HG02884 (cell line): ENCODE data around the gene NCKAP5.

Experiments
- ATAC-seq: cut with Tn5 transposase; IDR thresholded peaks from one replicate; pipeline ENCODE4 v1.9.1; 2021; ENCODE audit warnings: mild to moderate bottlenecking, moderate library complexity; ENCODE audit not compliant: unreplicated experiment

Gene NCKAP5

GRCh38 chr2:133409581-133410285, 158.5 kb downstream of the NCKAP5 start:
- no peak for ATAC-seq

GRCh38 chr2:133408671-133409070, 159.6 kb downstream of the NCKAP5 start:
- no peak for ATAC-seq

GRCh38 chr2:133407341-133407740, 160.9 kb downstream of the NCKAP5 start:
- ATAC-seq, result no peak

DNA sequence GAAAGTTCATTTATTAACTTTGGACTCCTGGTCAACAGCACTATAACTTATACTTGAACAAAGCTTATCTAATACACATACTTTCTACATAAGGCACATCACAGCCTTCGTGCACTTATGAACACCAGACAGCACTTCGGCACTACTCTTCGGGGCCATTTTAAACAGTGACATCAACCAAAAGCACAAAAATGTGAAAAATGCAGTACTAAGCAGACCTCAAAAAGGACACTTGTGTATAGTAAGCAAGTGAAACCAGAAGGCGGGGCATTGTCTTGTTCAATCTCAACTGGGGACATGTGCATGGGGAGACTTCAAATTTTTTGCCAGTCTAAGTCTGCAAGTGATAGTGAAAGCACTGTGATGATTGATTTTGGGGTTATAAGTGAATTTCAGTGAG, 163.0 kb downstream of the NCKAP5 start:
- ATAC-seq, result no peak

- ATAC-seq, result no peak
Observed at GRCh38 chr2:133400411-133400810, 167.9 kb downstream of the NCKAP5 start.

GRCh38 chr2:133393895-133394294, 174.4 kb downstream of the NCKAP5 start:
- no peak for ATAC-seq

DNA sequence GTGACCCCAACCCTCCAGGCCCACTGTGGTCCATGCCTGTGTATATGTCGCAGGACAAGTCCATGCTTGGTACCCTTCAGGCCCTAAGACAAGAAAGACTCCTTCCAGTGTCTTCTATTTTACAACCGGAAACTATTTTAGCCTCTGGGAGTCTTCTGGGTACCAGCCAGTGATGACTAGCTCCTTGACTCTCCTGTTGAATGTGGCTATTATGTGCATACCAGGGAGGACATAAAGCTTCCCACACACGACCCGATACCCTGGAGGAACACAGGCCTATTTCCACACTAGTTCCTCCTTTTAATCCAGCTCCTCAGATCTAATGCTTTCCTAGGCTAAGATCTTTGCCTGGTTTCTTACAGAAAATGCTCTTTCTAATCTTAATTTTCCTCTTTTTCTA, 178.1 kb downstream of the NCKAP5 start:
- no peak for ATAC-seq

- no peak for ATAC-seq
Observed at GRCh38 chr2:133389569-133389968, 178.7 kb downstream of the NCKAP5 start.

DNA sequence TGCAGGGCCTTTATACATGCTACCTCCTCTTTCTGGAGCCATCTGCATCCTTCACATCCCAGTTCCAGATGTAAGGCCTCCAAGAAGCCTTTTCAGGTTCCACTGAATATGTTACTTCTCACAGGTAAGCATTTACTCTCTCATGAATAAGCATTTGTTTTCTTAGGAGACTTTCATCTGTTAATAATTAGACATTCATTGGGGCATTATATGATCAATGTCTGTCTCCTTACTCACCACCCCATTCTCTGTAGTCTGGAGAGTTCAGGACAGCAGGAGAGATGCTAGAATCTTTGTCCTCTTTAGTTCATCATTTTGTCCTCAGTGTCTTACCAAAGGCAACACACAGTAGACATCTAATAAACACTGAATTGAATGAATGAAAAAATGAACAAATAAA, 185.7 kb downstream of the NCKAP5 start:
- ATAC-seq, result no peak

DNA sequence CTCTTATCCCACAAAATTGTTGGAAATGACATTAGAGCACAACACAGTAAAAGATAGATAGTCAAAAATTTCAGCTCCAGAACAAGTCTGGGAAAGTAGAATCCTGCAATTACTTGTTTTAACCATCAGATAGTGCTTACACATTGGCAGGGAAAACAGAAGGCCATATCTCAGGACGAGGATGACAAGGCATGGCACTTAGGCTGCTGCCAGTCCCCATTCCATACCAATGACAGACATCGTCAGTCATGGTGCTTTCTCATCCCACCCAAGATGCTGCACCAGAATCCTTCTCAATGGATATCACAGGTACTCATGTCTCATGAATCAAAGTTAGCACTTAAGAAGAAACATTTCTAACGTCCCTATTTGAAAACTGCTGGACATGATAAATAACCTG, 187.3 kb downstream of the NCKAP5 start:
- ATAC-seq, result no peak

DNA sequence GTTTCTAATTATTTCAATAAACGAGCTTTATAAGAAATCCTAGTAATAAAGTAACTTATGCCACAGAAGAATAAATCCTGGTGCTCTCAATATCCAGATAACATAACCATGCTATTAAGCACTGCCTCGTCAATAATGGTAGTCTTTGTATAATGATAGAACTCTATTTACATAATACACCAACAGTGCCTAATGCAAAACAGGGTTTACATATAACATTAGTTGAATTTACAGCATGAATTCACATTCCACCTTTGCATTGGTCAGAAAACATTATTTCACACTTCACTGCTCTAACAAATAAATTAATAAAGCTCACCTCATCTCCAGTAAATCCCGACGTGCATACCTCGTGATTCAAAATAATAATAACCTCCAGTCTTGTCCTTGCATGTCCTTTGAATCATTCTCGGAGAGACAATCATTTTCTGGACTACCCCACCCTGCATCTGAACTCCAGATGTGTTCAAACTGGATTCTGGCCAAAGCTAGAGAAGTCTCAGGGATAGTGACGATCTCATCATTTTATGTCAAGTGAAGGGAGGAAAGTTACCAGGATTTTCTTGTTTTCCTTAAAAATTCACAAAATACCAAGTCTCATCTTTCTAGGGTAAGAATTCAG, 189.2 kb downstream of the NCKAP5 start:
- ATAC-seq, result no peak

DNA sequence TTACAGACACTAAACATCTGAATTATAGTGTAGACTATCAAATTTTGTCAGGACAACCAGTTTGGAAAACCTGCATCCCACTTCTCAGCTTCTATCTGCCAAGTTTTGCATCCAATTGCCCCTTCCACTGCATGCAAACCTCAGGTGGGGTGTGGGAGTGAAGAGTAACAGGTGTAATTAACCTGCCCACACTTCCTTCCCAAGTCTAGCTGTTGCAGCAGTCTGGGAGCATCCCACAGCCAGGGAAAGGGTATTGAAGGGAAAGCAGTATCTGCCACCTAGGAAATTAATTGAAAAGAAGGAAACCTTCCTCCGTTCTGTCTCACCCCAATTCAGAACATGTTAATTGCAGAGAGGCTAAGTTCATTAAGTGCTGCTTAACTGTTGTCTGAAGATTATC, 189.9 kb downstream of the NCKAP5 start:
- ATAC-seq, result no peak

GRCh38 chr2:133377599-133377998, 190.7 kb downstream of the NCKAP5 start:
- no peak for ATAC-seq

DNA sequence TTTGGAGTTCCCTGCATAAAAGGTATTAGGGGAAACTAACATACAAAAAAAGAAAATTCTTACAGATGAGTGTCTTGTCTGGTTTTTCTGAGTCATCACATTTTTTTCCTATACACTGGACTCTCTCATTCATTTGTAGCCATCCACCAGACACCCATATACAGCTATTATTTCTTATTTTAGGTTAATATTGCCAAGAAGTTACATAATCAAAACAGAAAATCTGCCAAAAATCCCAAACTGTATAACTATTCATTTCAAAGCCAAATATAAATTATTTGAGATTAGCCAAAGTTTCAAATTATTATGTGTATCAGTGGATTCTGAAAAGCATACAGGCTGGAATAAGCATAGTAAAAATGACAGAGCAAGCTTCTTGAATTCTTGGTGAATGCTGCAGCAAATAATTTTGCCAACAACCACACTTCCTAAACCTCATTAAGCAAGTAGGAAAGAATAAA, 191.2 kb downstream of the NCKAP5 start:
- no peak for ATAC-seq

- ATAC-seq, result no peak
Observed at GRCh38 chr2:133374781-133375180, 193.5 kb downstream of the NCKAP5 start.

GRCh38 chr2:133371286-133371685, 197.0 kb downstream of the NCKAP5 start:
- no peak for ATAC-seq

GRCh38 chr2:133369901-133370658, 198.2 kb downstream of the NCKAP5 start:
- ATAC-seq, result no peak

GRCh38 chr2:133365117-133365516, 203.1 kb downstream of the NCKAP5 start:
- no peak for ATAC-seq

- no peak for ATAC-seq
Observed at GRCh38 chr2:133364636-133365035, 203.6 kb downstream of the NCKAP5 start.

DNA sequence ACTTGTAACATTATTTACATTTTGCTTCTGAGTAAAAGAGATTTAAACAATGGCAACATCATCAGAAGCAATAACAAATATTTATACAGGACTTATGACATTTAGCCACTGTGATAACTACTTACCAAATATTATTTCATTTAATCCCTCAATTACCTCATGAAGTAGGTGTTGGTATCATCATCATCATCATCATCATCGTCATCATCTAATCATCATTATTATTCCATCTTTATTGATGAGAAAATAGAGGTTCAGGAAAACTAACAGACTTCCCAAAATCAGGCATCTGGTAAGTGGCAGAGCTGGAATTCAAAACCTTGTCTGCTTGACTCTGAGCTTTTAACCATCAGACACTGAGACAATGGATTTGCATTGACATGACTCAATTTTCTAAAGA, 204.4 kb downstream of the NCKAP5 start:
- ATAC-seq, result no peak

GRCh38 chr2:133362061-133362476, 206.2 kb downstream of the NCKAP5 start:
- no peak for ATAC-seq

- no peak for ATAC-seq
Observed at GRCh38 chr2:133360882-133361281, 207.4 kb downstream of the NCKAP5 start.
